HL-60 (cell line): ENCODE data around the gene NR2F1-AS1.

Experiments
- DNase-seq, 2 experiments: peaks; one replicate each; pipeline ENCODE4 v3.0.0-alpha.2; 2010 to 2020; ENCODE audit warnings: low read depth in 1 of 2, low spot score in 1 of 2
- H3K27ac ChIP-seq: fragments of 250-450 bp; sonication (Bioruptor Pico); replicated peaks from 2 replicates; pipeline ENCODE4 v1.5.1; 2020; ENCODE audit warnings: mild to moderate bottlenecking, moderate library complexity
- H3K27me3 ChIP-seq: fragments of 250-450 bp; sonication (Bioruptor Pico); 2 replicates; pipeline ENCODE4 v1.5.1; 2021; ENCODE audit warnings: mild to moderate bottlenecking, moderate library complexity; ENCODE audit not compliant: insufficient read depth, poor library complexity, severe bottlenecking
- H3K4me3 ChIP-seq: replicated peaks from 2 replicates; pipeline ENCODE4 v1.5.1; 2011; ENCODE audit warnings: mild to moderate bottlenecking, control low read depth, low read length; ENCODE audit not compliant: insufficient read depth
- CTCF ChIP-seq: IDR thresholded peaks from one replicate; pipeline ENCODE4 v1.5.1; 2011; ENCODE audit warnings: low read length, control low read depth, inconsistent platforms; ENCODE audit not compliant: insufficient read depth
- GABPA ChIP-seq: IDR thresholded peaks from 2 replicates; pipeline ENCODE4 v1.6.1; 2012; ENCODE audit warnings: low read depth
- POLR2AphosphoS5 ChIP-seq: IDR thresholded peaks from 2 replicates; pipeline ENCODE4 v1.6.1; 2012; ENCODE audit warnings: low read depth
- SPI1 ChIP-seq: IDR thresholded peaks from 2 replicates; pipeline ENCODE4 v1.6.1; 2012; ENCODE audit warnings: low read depth, mild to moderate bottlenecking, borderline replicate concordance
- TF ChIP-seq, protein P1 (sequence below): IDR thresholded peaks from 2 replicates; pipeline ENCODE4 v1.6.1; 2012; ENCODE audit warnings: low read depth; ENCODE audit not compliant: insufficient replicate concordance

Gene NR2F1-AS1

GRCh38 chr5:93382188-93382825 lies 198.7 kb downstream of the NR2F1-AS1 start:
- no peaks in the 10 kb centered on the region for H3K27me3 ChIP-seq
- TF ChIP-seq SPI1 (no peak), GABPA (no peak), CTCF (no peak), POLR2AphosphoS5 (no peak)
- TF ChIP-seq, protein P1, sequence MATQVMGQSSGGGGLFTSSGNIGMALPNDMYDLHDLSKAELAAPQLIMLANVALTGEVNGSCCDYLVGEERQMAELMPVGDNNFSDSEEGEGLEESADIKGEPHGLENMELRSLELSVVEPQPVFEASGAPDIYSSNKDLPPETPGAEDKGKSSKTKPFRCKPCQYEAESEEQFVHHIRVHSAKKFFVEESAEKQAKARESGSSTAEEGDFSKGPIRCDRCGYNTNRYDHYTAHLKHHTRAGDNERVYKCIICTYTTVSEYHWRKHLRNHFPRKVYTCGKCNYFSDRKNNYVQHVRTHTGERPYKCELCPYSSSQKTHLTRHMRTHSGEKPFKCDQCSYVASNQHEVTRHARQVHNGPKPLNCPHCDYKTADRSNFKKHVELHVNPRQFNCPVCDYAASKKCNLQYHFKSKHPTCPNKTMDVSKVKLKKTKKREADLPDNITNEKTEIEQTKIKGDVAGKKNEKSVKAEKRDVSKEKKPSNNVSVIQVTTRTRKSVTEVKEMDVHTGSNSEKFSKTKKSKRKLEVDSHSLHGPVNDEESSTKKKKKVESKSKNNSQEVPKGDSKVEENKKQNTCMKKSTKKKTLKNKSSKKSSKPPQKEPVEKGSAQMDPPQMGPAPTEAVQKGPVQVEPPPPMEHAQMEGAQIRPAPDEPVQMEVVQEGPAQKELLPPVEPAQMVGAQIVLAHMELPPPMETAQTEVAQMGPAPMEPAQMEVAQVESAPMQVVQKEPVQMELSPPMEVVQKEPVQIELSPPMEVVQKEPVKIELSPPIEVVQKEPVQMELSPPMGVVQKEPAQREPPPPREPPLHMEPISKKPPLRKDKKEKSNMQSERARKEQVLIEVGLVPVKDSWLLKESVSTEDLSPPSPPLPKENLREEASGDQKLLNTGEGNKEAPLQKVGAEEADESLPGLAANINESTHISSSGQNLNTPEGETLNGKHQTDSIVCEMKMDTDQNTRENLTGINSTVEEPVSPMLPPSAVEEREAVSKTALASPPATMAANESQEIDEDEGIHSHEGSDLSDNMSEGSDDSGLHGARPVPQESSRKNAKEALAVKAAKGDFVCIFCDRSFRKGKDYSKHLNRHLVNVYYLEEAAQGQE = no peak
- no peak for DNase-seq
- H3K27ac ChIP-seq = no peak overlapping the region
- H3K4me3 ChIP-seq = no peak overlapping the region

- Histone ChIP-seq H3K27me3 (no peaks in the 10 kb centered on the region), H3K27ac (no peak overlapping the region), H3K4me3 (no peak overlapping the region)
- TF ChIP-seq POLR2AphosphoS5 (no peak), CTCF (no peak), SPI1 (no peak), GABPA (no peak)
- TF ChIP-seq, protein P1 = no peak
- no peak for DNase-seq
Observed at GRCh38 chr5:93381057-93381456, 200.0 kb downstream of the NR2F1-AS1 start.

DNA sequence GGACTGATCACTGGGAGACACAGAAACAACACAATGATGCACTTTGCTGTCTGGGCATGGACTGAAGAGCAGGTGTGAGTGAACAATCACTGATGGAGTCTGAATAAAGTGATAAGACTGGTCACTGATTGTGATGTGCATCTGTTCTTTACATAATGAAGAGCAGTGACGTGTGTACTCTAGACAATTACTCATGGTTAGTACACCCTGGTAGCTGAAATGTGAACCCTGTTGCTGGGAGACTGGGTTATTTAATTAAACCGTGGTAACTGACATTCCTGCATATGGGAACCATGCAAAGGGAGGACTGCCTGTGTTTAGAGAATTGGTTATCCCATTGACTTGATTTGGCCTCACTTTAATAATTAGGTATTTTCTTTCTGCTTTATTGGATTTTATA lies 202.9 kb downstream of the NR2F1-AS1 start:
- Histone ChIP-seq H3K4me3 (no peak overlapping the region), H3K27ac (no peak overlapping the region), H3K27me3 (no peaks in the 10 kb centered on the region)
- no peak for DNase-seq
- TF ChIP-seq POLR2AphosphoS5 = no peak
- TF ChIP-seq CTCF = no peak
- no peak for TF ChIP-seq GABPA
- TF ChIP-seq SPI1 = no peak
- TF ChIP-seq, protein P1 = no peak
